CD14-positive monocyte (primary cell): ENCODE results near the gene PIKFYVE. TPM values are rescaled to one million over a fixed set of nuclear protein-coding genes. Genes with fewer than 3 reads are reported as not detected.

Source experiments
- DNase-seq, 3 donors: peaks; one replicate each; pipeline ENCODE4 v3.0.0-alpha.2; 2011 to 2022
- H2AFZ ChIP-seq: 2 replicates; pipeline ENCODE4 v1.6.0; 2012; ENCODE audit warnings: mild to moderate bottlenecking, low read depth, low read length, inconsistent platforms; ENCODE audit not compliant: insufficient read depth, poor library complexity, severe bottlenecking
- H3K27ac ChIP-seq, 2 donors: 1 replicate in 1 of 2; 2 replicates in 1 of 2; pipeline ENCODE4 v1.5.1; 2012 to 2013; ENCODE audit warnings: low read length in 2 of 2, control low read depth in 1 of 2, inconsistent platforms in 1 of 2, low read depth in 1 of 2, mild to moderate bottlenecking in 1 of 2
- H3K27me3 ChIP-seq, 2 donors: one replicate each; pipeline versions ENCODE4 v1.6.0 to v1.6.1; 2011 to 2013; ENCODE audit warnings: low read length in 2 of 2; ENCODE audit not compliant: control insufficient read depth in 2 of 2, insufficient read depth in 2 of 2
- H3K36me3 ChIP-seq, 2 donors: replicated peaks in 1 of 2; 1 replicate in 1 of 2; 2 replicates in 1 of 2; pipeline versions ENCODE4 v1.5.1 to v1.6.1; 2012 to 2013; ENCODE audit warnings: low read length in 2 of 2, control low read depth in 1 of 2, inconsistent platforms in 1 of 2, mild to moderate bottlenecking in 1 of 2; ENCODE audit not compliant: insufficient read depth in 2 of 2, control insufficient read depth in 1 of 2
- H3K4me1 ChIP-seq, 2 donors: 1 replicate in 1 of 2; 2 replicates in 1 of 2; pipeline versions ENCODE4 v1.5.1 to v1.6.1; 2012 to 2013; ENCODE audit warnings: low read length in 2 of 2, control low read depth in 1 of 2, inconsistent platforms in 1 of 2, mild to moderate bottlenecking in 1 of 2, moderate library complexity in 1 of 2; ENCODE audit not compliant: insufficient read depth in 2 of 2, control insufficient read depth in 1 of 2
- H3K4me2 ChIP-seq: replicated peaks from 2 replicates; pipeline ENCODE3; 2012; ENCODE audit warnings: low read length, moderate library complexity, mild to moderate bottlenecking; ENCODE audit not compliant: poor library complexity, severe bottlenecking; ENCODE audit errors: extremely low read depth
- H3K4me3 ChIP-seq, 3 experiments: fragments of 200-600 bp in 1 of 3; sonication (generic) in 1 of 3; replicated peaks in 1 of 3; 1 replicate in 2 of 3; 2 replicates in 1 of 3; pipeline ENCODE4 v1.5.1; 2011 to 2013; ENCODE audit warnings: low read length in 3 of 3, mild to moderate bottlenecking in 3 of 3, control low read depth in 2 of 3, low read depth in 2 of 3, inconsistent platforms in 1 of 3, moderate library complexity in 1 of 3
- H3K79me2 ChIP-seq: 2 replicates; pipeline ENCODE4 v1.6.0; 2012; ENCODE audit warnings: mild to moderate bottlenecking, control low read depth, inconsistent platforms, low read length, moderate library complexity; ENCODE audit not compliant: insufficient read depth
- H3K9ac ChIP-seq: 2 replicates; pipeline ENCODE4 v1.6.0; 2017; ENCODE audit warnings: low read length, mild to moderate bottlenecking; ENCODE audit not compliant: insufficient read depth, poor library complexity, severe bottlenecking
- H3K9me3 ChIP-seq, 2 donors: replicated peaks in 1 of 2; 1 replicate in 1 of 2; 2 replicates in 1 of 2; pipeline versions ENCODE4 v1.5.1 to v1.6.1; 2012 to 2013; ENCODE audit warnings: low read length in 2 of 2, control low read depth in 1 of 2; ENCODE audit not compliant: control insufficient read depth in 1 of 2, insufficient read depth in 1 of 2
- H4K20me1 ChIP-seq: 2 replicates; pipeline ENCODE4 v1.6.0; 2012; ENCODE audit warnings: mild to moderate bottlenecking, low read length, control low read depth, moderate library complexity; ENCODE audit not compliant: insufficient read depth
- H3K27ac Mint-ChIP-seq, 7 donors: one replicate each; pipeline ENCODE4 v1.8.0; 2020; ENCODE audit warnings: mild to moderate bottlenecking in 7 of 7, mixed read lengths in 7 of 7, moderate library complexity in 6 of 7, inconsistent platforms in 2 of 7
- H3K27me3 Mint-ChIP-seq, 3 donors: one replicate each; pipeline ENCODE4 v1.8.0; 2021 to 2022; ENCODE audit warnings: low read depth in 3 of 3, mild to moderate bottlenecking in 3 of 3, mixed read lengths in 3 of 3, moderate library complexity in 3 of 3, inconsistent platforms in 1 of 3
- H3K36me3 Mint-ChIP-seq, 2 donors: one replicate each; pipeline ENCODE4 v1.8.0; 2020; ENCODE audit warnings: mixed read lengths in 2 of 2, inconsistent platforms in 1 of 2, mild to moderate bottlenecking in 1 of 2
- H3K4me1 Mint-ChIP-seq: one replicate; pipeline ENCODE4 v1.8.0; 2020; ENCODE audit warnings: mild to moderate bottlenecking, mixed read lengths
- H3K4me3 Mint-ChIP-seq, 2 donors: one replicate each; pipeline ENCODE4 v1.8.0; 2020; ENCODE audit warnings: mild to moderate bottlenecking in 2 of 2, mixed read lengths in 2 of 2, moderate library complexity in 1 of 2
- H3K9me3 Mint-ChIP-seq, 7 donors: one replicate each; pipeline ENCODE4 v1.8.0; 2020 to 2022; ENCODE audit warnings: mixed read lengths in 7 of 7, mild to moderate bottlenecking in 6 of 7, moderate library complexity in 6 of 7, inconsistent platforms in 2 of 7
- WGBS: methylation state at CpG from one replicate; pipeline ENCODE4 v1.1.5; 2013; ENCODE audit warnings: missing lambda C conversion rate; ENCODE audit not compliant: insufficient coverage; 5-methylcytosine and 5-hydroxymethylcytosine counted together
- intact Hi-C, 2 donors: fragments of 100-400 bp; cut with micrococcal nuclease; formaldehyde crosslinking; loops; one replicate each; pipeline versions ENCODE4 v1.15.0 to v1.15.1; 2023
- polyA plus RNA-seq, 3 donors: library from polyadenylated mRNA; depleted of rRNA in 1 of 3; unstranded in 2 of 3; stranded (reverse) in 1 of 3; fragments of 300-500 nt in 2 of 3; fragments of >200 nt in 1 of 3; fragmentation: Illumina TruSeq in 2 of 3; gene quantifications; 1 replicate in 2 of 3; 2 replicates in 1 of 3; pipeline ENCODE4 v1.2.3, GENCODE V29; 2012 to 2021
- TF ChIP-seq, protein P1 (sequence below): fragments of 200-600 bp; IDR thresholded peaks from one replicate; pipeline ENCODE4 v1.8.0; 2022; ENCODE audit warnings: antibody characterized with exemption, mild to moderate bottlenecking

Gene PIKFYVE
- polyA plus RNA-seq, 3 donors: 3.5 to 17.6 (median 6.2) TPM

DNA sequence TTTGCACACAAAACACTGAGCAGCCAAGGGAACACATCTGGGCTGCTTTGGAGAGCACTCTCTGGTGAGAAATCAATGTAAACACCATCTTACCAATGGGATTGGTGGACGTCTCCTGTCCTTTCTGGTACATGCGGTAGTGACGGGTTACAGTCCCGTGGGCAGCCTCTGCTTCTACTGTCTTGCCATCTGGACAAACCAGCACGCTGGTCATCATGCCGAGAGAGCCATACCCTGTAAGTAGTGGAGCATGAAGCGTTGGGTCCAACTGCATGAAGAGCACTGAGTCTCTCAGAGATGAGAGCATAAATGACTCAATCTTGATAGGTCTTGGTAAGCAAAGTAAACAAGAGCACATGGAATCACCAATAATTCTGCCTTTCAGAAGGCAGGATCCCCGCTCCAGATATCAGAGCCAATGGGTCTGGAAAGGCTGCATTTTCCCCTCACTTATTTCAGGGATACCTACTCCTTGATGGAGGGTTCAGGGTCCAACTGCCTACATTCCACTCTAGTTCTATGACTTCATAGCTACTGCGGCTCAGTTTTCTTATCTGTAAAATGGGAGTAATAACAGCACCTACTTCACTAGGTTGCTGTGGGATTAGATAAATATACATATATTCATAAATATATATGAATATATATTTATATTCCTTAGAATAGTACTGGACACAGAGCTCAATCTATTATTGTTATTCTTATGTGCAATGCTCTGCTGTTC lies 26.1 kb upstream of the PIKFYVE start:
- no peaks in the 10 kb centered on the region for H4K20me1 ChIP-seq
- DNase-seq: no peak
- H3K9me3 ChIP-seq: no peaks in the 10 kb centered on the region
- H3K27ac ChIP-seq: no peak overlapping the region
- Mint-ChIP-seq H3K36me3 (peaks cover 84 to 97% of the 10 kb centered on the region in 2 donors), H3K27ac (peak overlapping the region in 5 of 7 donors; percentile 30 to 81 (median 44)), H3K4me1 (no peaks in the 10 kb centered on the region), H3K9me3 (peaks cover 0 to 6% (median 0%) of the 10 kb centered on the region in 7 donors), H3K27me3 (peaks cover 0 to 1% (median 0%) of the 10 kb centered on the region in 3 donors), H3K4me3 (no peak overlapping the region)
- intact Hi-C loops: no loop called here
- 100% methylated on average over 4 of the region's 9 CpGs for WGBS
- H3K27me3 ChIP-seq: no peaks in the 10 kb centered on the region
- TF ChIP-seq, protein P1, sequence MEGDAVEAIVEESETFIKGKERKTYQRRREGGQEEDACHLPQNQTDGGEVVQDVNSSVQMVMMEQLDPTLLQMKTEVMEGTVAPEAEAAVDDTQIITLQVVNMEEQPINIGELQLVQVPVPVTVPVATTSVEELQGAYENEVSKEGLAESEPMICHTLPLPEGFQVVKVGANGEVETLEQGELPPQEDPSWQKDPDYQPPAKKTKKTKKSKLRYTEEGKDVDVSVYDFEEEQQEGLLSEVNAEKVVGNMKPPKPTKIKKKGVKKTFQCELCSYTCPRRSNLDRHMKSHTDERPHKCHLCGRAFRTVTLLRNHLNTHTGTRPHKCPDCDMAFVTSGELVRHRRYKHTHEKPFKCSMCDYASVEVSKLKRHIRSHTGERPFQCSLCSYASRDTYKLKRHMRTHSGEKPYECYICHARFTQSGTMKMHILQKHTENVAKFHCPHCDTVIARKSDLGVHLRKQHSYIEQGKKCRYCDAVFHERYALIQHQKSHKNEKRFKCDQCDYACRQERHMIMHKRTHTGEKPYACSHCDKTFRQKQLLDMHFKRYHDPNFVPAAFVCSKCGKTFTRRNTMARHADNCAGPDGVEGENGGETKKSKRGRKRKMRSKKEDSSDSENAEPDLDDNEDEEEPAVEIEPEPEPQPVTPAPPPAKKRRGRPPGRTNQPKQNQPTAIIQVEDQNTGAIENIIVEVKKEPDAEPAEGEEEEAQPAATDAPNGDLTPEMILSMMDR: no peak
- no peak overlapping the region for H3K4me2 ChIP-seq
- H3K9ac ChIP-seq: no peak overlapping the region
- no peak overlapping the region for H3K4me3 ChIP-seq
- H3K36me3 ChIP-seq: peaks cover 88 to 100% of the 10 kb centered on the region in 2 donors
- no peaks in the 10 kb centered on the region for H3K4me1 ChIP-seq
- H3K79me2 ChIP-seq: peaks cover 10% of the 10 kb centered on the region
- H2AFZ ChIP-seq: no peak overlapping the region

DNA sequence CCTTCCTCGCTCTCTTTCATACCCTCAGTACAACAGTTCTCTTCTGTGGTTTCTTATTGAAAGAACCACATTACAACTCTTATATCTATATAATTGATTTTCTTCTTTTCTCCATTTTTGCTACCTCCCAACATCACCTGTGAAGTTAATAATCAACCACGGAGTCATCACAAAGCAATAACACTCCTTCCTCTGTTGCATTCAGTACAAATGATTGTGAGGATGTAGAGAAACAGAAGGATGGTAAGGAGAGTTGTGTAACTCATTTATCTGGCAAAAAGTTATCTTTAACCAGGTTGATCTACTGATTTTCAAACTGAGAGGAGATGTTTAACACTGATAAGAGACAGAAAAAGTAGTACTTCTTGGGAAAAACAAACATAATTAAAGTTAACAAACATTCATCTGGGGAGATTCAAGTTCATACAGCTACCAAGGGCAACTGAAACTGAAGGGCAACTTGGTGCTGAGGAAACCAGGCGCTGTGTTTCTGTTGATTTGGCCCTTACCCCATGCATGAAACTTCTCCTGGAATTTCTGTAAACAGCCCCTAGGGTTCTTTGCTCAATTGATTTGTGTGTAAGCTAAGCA lies 25.3 kb upstream of the PIKFYVE start:
- peaks cover under 1% of the 10 kb centered on the region for H3K4me1 Mint-ChIP-seq
- 100% methylated on average over 1 of the region's 3 CpGs for WGBS
- intact Hi-C loops: no loop called here
- TF ChIP-seq, protein P1: no peak
- no peaks in the 10 kb centered on the region for H3K4me1 ChIP-seq
- H3K79me2 ChIP-seq: peaks cover 17% of the 10 kb centered on the region
- no peak overlapping the region for H3K4me3 ChIP-seq
- H3K27ac Mint-ChIP-seq: peak overlapping the region in 2 of 7 donors; percentile 22 to 30
- H3K4me3 Mint-ChIP-seq: no peak overlapping the region
- H3K9ac ChIP-seq: no peak overlapping the region
- H3K27me3 Mint-ChIP-seq: peaks cover 0 to 1% (median 0%) of the 10 kb centered on the region in 3 donors
- H3K27ac ChIP-seq: no peak overlapping the region
- peaks cover 0 to 2% (median 0%) of the 10 kb centered on the region in 7 donors for H3K9me3 Mint-ChIP-seq
- H3K36me3 Mint-ChIP-seq: peaks cover 82 to 97% of the 10 kb centered on the region in 2 donors
- H3K4me2 ChIP-seq: no peak overlapping the region
- no peaks in the 10 kb centered on the region for H3K9me3 ChIP-seq
- no peaks in the 10 kb centered on the region for H4K20me1 ChIP-seq
- peaks cover 93 to 100% of the 10 kb centered on the region in 2 donors for H3K36me3 ChIP-seq
- DNase-seq: no peak
- H2AFZ ChIP-seq: no peak overlapping the region
- H3K27me3 ChIP-seq: no peaks in the 10 kb centered on the region
